ENCODE measurements around the gene EML5. TPM values are rescaled to one million over a fixed set of nuclear protein-coding genes. Genes with fewer than 3 reads are reported as not detected.
A peak's percentile ranks its signal among the peaks of the same experiment; 100 is the strongest.

EML5 gene
- total RNA-seq, 1 donor from 2014 or later, result 0.82 TPM

GRCh38 chr14:88669346-88669745 lies 123.4 kb downstream of the EML5 start:
- Mint-ChIP-seq H3K4me1 (no peaks in the 10 kb centered on the region), H3K9me3 (peaks cover 6% of the 10 kb centered on the region), H3K36me3 (ENCODE audit: low read depth) (no peaks in the 10 kb centered on the region), H3K27ac (no peak overlapping the region), H3K27me3 (no peaks in the 10 kb centered on the region), H3K4me3 (no peak overlapping the region)
- no peak for DNase-seq
- intact Hi-C loops (cut with micrococcal nuclease), result loop anchor here (5.0 kb wide), 4 partner anchors 203 to 1248 kb away; no protein-coding TSS in a partner anchor

GRCh38 chr14:88668448-88669116 lies 124.2 kb downstream of the EML5 start:
- Mint-ChIP-seq H3K4me3 (no peak overlapping the region), H3K9me3 (peaks cover 6% of the 10 kb centered on the region), H3K4me1 (no peaks in the 10 kb centered on the region), H3K36me3 (ENCODE audit: low read depth) (no peaks in the 10 kb centered on the region), H3K27me3 (no peaks in the 10 kb centered on the region), H3K27ac (no peak overlapping the region)
- DNase-seq, result no peak
- intact Hi-C loops (cut with micrococcal nuclease), result loop anchor here (5.0 kb wide), 4 partner anchors 204 to 1249 kb away; no protein-coding TSS in a partner anchor

GRCh38 chr14:88667555-88668273 lies 125.0 kb downstream of the EML5 start:
- peak; percentile 83 for DNase-seq
- no peaks in the 10 kb centered on the region for H3K4me1 Mint-ChIP-seq
- no peaks in the 10 kb centered on the region for H3K27me3 Mint-ChIP-seq
- H3K36me3 Mint-ChIP-seq (ENCODE audit: low read depth), result no peaks in the 10 kb centered on the region
- intact Hi-C loops (cut with micrococcal nuclease), result loop anchor here (5.0 kb wide), 4 partner anchors 205 to 1250 kb away; no protein-coding TSS in a partner anchor
- H3K9me3 Mint-ChIP-seq, result peaks cover 6% of the 10 kb centered on the region
- H3K27ac Mint-ChIP-seq, result no peak overlapping the region
- H3K4me3 Mint-ChIP-seq, result no peak overlapping the region

GRCh38 chr14:88660056-88660455 lies 132.7 kb downstream of the EML5 start:
- intact Hi-C loops (cut with micrococcal nuclease), result no loop called here
- Mint-ChIP-seq H3K4me1 (no peaks in the 10 kb centered on the region), H3K4me3 (no peak overlapping the region), H3K27ac (no peak overlapping the region), H3K27me3 (no peaks in the 10 kb centered on the region), H3K9me3 (peaks cover 1% of the 10 kb centered on the region), H3K36me3 (ENCODE audit: low read depth) (no peaks in the 10 kb centered on the region)
- no peak for DNase-seq

GRCh38 chr14:88639221-88639620 lies 153.5 kb downstream of the EML5 start:
- Mint-ChIP-seq H3K36me3 (ENCODE audit: low read depth) (no peaks in the 10 kb centered on the region), H3K9me3 (peaks cover 12% of the 10 kb centered on the region)
- intact Hi-C loops (cut with micrococcal nuclease), result no loop called here

GRCh38 chr14:88632512-88632911 lies 160.2 kb downstream of the EML5 start:
- intact Hi-C loops (cut with micrococcal nuclease), result no loop called here
- Mint-ChIP-seq H3K27me3 (no peaks in the 10 kb centered on the region), H3K4me3 (no peak overlapping the region), H3K36me3 (ENCODE audit: low read depth) (no peaks in the 10 kb centered on the region), H3K9me3 (no peaks in the 10 kb centered on the region), H3K27ac (no peak overlapping the region), H3K4me1 (no peaks in the 10 kb centered on the region)
- DNase-seq, result no peak

More at GRCh38 chr14:88639221-88639620, 153.5 kb downstream of the EML5 start:
- no peaks in the 10 kb centered on the region for H3K4me1 Mint-ChIP-seq
- H3K27ac Mint-ChIP-seq, result no peak overlapping the region
- no peaks in the 10 kb centered on the region for H3K27me3 Mint-ChIP-seq
- no peak for DNase-seq
- H3K4me3 Mint-ChIP-seq, result no peak overlapping the region

- intact Hi-C loops (cut with micrococcal nuclease), result no loop called here
- H3K27ac Mint-ChIP-seq, result no peak overlapping the region
- no peak overlapping the region for H3K4me3 Mint-ChIP-seq
- H3K27me3 Mint-ChIP-seq, result no peaks in the 10 kb centered on the region
- no peaks in the 10 kb centered on the region for H3K36me3 Mint-ChIP-seq (ENCODE audit: low read depth)
- no peaks in the 10 kb centered on the region for H3K9me3 Mint-ChIP-seq
- DNase-seq, result no peak
- H3K4me1 Mint-ChIP-seq, result no peaks in the 10 kb centered on the region
These were observed 161.7 kb downstream of the EML5 start for GRCh38 chr14:88631091-88631490.

GRCh38 chr14:88630565-88630964 lies 162.2 kb downstream of the EML5 start:
- Mint-ChIP-seq H3K4me3 (no peak overlapping the region), H3K9me3 (no peaks in the 10 kb centered on the region), H3K27ac (no peak overlapping the region), H3K36me3 (ENCODE audit: low read depth) (no peaks in the 10 kb centered on the region), H3K27me3 (no peaks in the 10 kb centered on the region), H3K4me1 (no peaks in the 10 kb centered on the region)
- DNase-seq, result no peak
- intact Hi-C loops (cut with micrococcal nuclease), result no loop called here

- Mint-ChIP-seq H3K27ac (no peak overlapping the region), H3K36me3 (ENCODE audit: low read depth) (no peaks in the 10 kb centered on the region), H3K4me3 (no peak overlapping the region), H3K9me3 (no peaks in the 10 kb centered on the region), H3K27me3 (no peaks in the 10 kb centered on the region), H3K4me1 (no peaks in the 10 kb centered on the region)
- no peak for DNase-seq
- intact Hi-C loops (cut with micrococcal nuclease), result no loop called here
These were observed 164.3 kb downstream of the EML5 start for GRCh38 chr14:88628462-88628861.

- H3K27me3 Mint-ChIP-seq, result no peaks in the 10 kb centered on the region
- H3K4me1 Mint-ChIP-seq, result no peaks in the 10 kb centered on the region
- no peaks in the 10 kb centered on the region for H3K9me3 Mint-ChIP-seq
- no peaks in the 10 kb centered on the region for H3K36me3 Mint-ChIP-seq (ENCODE audit: low read depth)
- H3K27ac Mint-ChIP-seq, result no peak overlapping the region
- no peak for DNase-seq
- H3K4me3 Mint-ChIP-seq, result no peak overlapping the region
- intact Hi-C loops (cut with micrococcal nuclease), result no loop called here
These were observed 164.7 kb downstream of the EML5 start for GRCh38 chr14:88628033-88628432.

GRCh38 chr14:88625671-88626070 lies 167.1 kb downstream of the EML5 start:
- H3K27me3 Mint-ChIP-seq, result no peaks in the 10 kb centered on the region
- H3K9me3 Mint-ChIP-seq, result no peaks in the 10 kb centered on the region
- no peak overlapping the region for H3K4me3 Mint-ChIP-seq
- H3K4me1 Mint-ChIP-seq, result no peaks in the 10 kb centered on the region
- no peak for DNase-seq
- H3K36me3 Mint-ChIP-seq (ENCODE audit: low read depth), result no peaks in the 10 kb centered on the region
- H3K27ac Mint-ChIP-seq, result no peak overlapping the region
- intact Hi-C loops (cut with micrococcal nuclease), result no loop called here

GRCh38 chr14:88621100-88621499 lies 171.7 kb downstream of the EML5 start:
- peaks cover 4% of the 10 kb centered on the region for H3K36me3 Mint-ChIP-seq (ENCODE audit: low read depth)
- intact Hi-C loops (cut with micrococcal nuclease), result no loop called here

GRCh38 chr14:88618476-88618875 lies 174.3 kb downstream of the EML5 start:
- H3K4me1 Mint-ChIP-seq, result peaks cover 1% of the 10 kb centered on the region
- no peak for DNase-seq
- no peak overlapping the region for H3K4me3 Mint-ChIP-seq
- intact Hi-C loops (cut with micrococcal nuclease), result no loop called here
- no peaks in the 10 kb centered on the region for H3K9me3 Mint-ChIP-seq
- H3K36me3 Mint-ChIP-seq (ENCODE audit: low read depth), result peaks cover 6% of the 10 kb centered on the region
- no peaks in the 10 kb centered on the region for H3K27me3 Mint-ChIP-seq
- H3K27ac Mint-ChIP-seq, result no peak overlapping the region

More at GRCh38 chr14:88621100-88621499, 171.7 kb downstream of the EML5 start:
- Mint-ChIP-seq H3K9me3 (no peaks in the 10 kb centered on the region), H3K4me1 (no peaks in the 10 kb centered on the region), H3K27ac (no peak overlapping the region), H3K27me3 (no peaks in the 10 kb centered on the region), H3K4me3 (no peak overlapping the region)
- DNase-seq, result peak; percentile 35

GRCh38 chr14:88617479-88617878 lies 175.3 kb downstream of the EML5 start:
- intact Hi-C loops (cut with micrococcal nuclease), result no loop called here
- Mint-ChIP-seq H3K4me1 (peaks cover 3% of the 10 kb centered on the region), H3K36me3 (ENCODE audit: low read depth) (peaks cover 11% of the 10 kb centered on the region), H3K27me3 (no peaks in the 10 kb centered on the region), H3K27ac (no peak overlapping the region), H3K4me3 (no peak overlapping the region), H3K9me3 (no peaks in the 10 kb centered on the region)
- DNase-seq, result no peak
